Neuronal stem cell (in vitro differentiated cells): Measurements from ENCODE around the gene CSNK1E.

Source experiments
- DNase-seq: peaks from one replicate; pipeline ENCODE4 v3.0.0-alpha.2; 2013; ENCODE audit warnings: low spot score
- H2AFZ ChIP-seq: one replicate; pipeline ENCODE4 v1.6.1; 2013; ENCODE audit warnings: mild to moderate bottlenecking, low read length, inconsistent platforms
- H2AK5ac ChIP-seq: 2 replicates; pipeline ENCODE4 v1.6.1; 2013; ENCODE audit warnings: low read depth, mild to moderate bottlenecking, inconsistent platforms, low read length, moderate library complexity, mixed read lengths
- H2BK120ac ChIP-seq: 2 replicates; pipeline ENCODE4 v1.6.1; 2013; ENCODE audit warnings: low read depth, mild to moderate bottlenecking, inconsistent platforms, low read length, moderate library complexity, mixed read lengths
- H2BK12ac ChIP-seq: one replicate; pipeline ENCODE4 v1.6.1; 2013; ENCODE audit warnings: low read length, inconsistent platforms
- H2BK15ac ChIP-seq: 2 replicates; pipeline ENCODE4 v1.6.1; 2013; ENCODE audit warnings: mild to moderate bottlenecking, low read length, inconsistent platforms, mixed read lengths
- H2BK5ac ChIP-seq: one replicate; pipeline ENCODE4 v1.6.1; 2013; ENCODE audit warnings: inconsistent platforms, mild to moderate bottlenecking, low read length, moderate library complexity
- H3K14ac ChIP-seq: one replicate; pipeline ENCODE4 v1.6.1; 2013; ENCODE audit warnings: low read length, inconsistent platforms
- H3K18ac ChIP-seq: 2 replicates; pipeline ENCODE4 v1.6.1; 2013; ENCODE audit warnings: low read length, inconsistent platforms
- H3K23ac ChIP-seq: 2 replicates; pipeline ENCODE4 v1.6.1; 2013; ENCODE audit warnings: low read depth, mild to moderate bottlenecking, mixed read lengths, low read length, inconsistent platforms; ENCODE audit not compliant: poor library complexity
- H3K27ac ChIP-seq: replicated peaks from 3 replicates; pipeline ENCODE4 v1.5.1; 2013; ENCODE audit warnings: low read length, inconsistent platforms
- H3K27me3 ChIP-seq, 3 experiments: 2 replicates each; pipeline ENCODE4 v1.6.1; 2013; ENCODE audit warnings: low read length in 3 of 3, mild to moderate bottlenecking in 2 of 3, inconsistent platforms in 1 of 3, low read depth in 1 of 3, mixed read lengths in 1 of 3, moderate library complexity in 1 of 3; ENCODE audit not compliant: control insufficient read depth in 3 of 3, insufficient read depth in 3 of 3
- H3K36me3 ChIP-seq, 2 donors: replicated peaks in 1 of 2; 2 replicates each; pipeline ENCODE4 v1.6.1; 2013; ENCODE audit warnings: low read length in 2 of 2; ENCODE audit not compliant: control insufficient read depth in 2 of 2, insufficient read depth in 2 of 2
- H3K4ac ChIP-seq: 2 replicates; pipeline ENCODE4 v1.6.1; 2013; ENCODE audit warnings: inconsistent platforms, mild to moderate bottlenecking, low read length, moderate library complexity
- H3K4me1 ChIP-seq, 2 donors: 1 replicate in 1 of 2; 2 replicates in 1 of 2; pipeline ENCODE4 v1.6.1; 2013; ENCODE audit warnings: low read length in 2 of 2, low read depth in 1 of 2; ENCODE audit not compliant: control insufficient read depth in 2 of 2, insufficient read depth in 1 of 2
- H3K4me2 ChIP-seq: one replicate; pipeline ENCODE4 v1.6.1; 2013; ENCODE audit warnings: mild to moderate bottlenecking, low read length, inconsistent platforms; ENCODE audit not compliant: insufficient read depth, poor library complexity, severe bottlenecking
- H3K4me3 ChIP-seq, 2 donors: 2 replicates each; pipeline ENCODE4 v1.5.1; 2013; ENCODE audit warnings: low read length in 2 of 2, mild to moderate bottlenecking in 2 of 2, inconsistent platforms in 1 of 2, moderate library complexity in 1 of 2
- H3K79me1 ChIP-seq: one replicate; pipeline ENCODE4 v1.6.1; 2013; ENCODE audit warnings: low read depth, mild to moderate bottlenecking, inconsistent platforms, low read length, moderate library complexity
- H3K9ac ChIP-seq: one replicate; pipeline ENCODE4 v1.6.1; 2013; ENCODE audit warnings: mild to moderate bottlenecking, low read depth, low read length, inconsistent platforms; ENCODE audit not compliant: poor library complexity
- H3K9me3 ChIP-seq, 2 donors: replicated peaks in 1 of 2; 2 replicates each; pipeline versions ENCODE3 to v1.6.1; 2013; ENCODE audit warnings: low read length in 2 of 2, mild to moderate bottlenecking in 2 of 2, inconsistent platforms in 1 of 2, low read depth in 1 of 2, mixed read lengths in 1 of 2, moderate library complexity in 1 of 2; ENCODE audit not compliant: control insufficient read depth in 2 of 2, insufficient read depth in 1 of 2
- H4K8ac ChIP-seq: one replicate; pipeline ENCODE4 v1.6.1; 2013; ENCODE audit warnings: low read depth, mild to moderate bottlenecking, inconsistent platforms, low read length, moderate library complexity
- H4K91ac ChIP-seq: one replicate; pipeline ENCODE4 v1.6.1; 2013; ENCODE audit warnings: low read length, low read depth, mild to moderate bottlenecking, inconsistent platforms; ENCODE audit not compliant: poor library complexity
- WGBS, 2 donors: extraction: QIAGEN DNeasy Blood & Tissue Kit; methylation state at CpG; one replicate each; pipeline ENCODE4 v1.1.7; 2013; ENCODE audit warnings: missing lambda C conversion rate in 2 of 2, mixed read lengths in 1 of 2; ENCODE audit not compliant: insufficient read length in 2 of 2, insufficient replicate concordance in 1 of 2; ENCODE audit errors: extremely low coverage in 2 of 2; 5-methylcytosine and 5-hydroxymethylcytosine counted together

Gene CSNK1E

GRCh38 chr22:38248280-38248679, 69.0 kb downstream of the CSNK1E start:
- no peak overlapping the region for H3K4me3 ChIP-seq
- H3K9me3 ChIP-seq: peaks cover 6 to 9% of the 10 kb centered on the region in 2 donors
- no peak overlapping the region for H2BK5ac ChIP-seq
- H3K4me2 ChIP-seq: no peak overlapping the region
- 100% methylated on average over 3 of the region's 6 CpGs; no CpG with 5 or more reads in 1 of the 2 donors for WGBS, 2 donors
- no peak overlapping the region for H2AK5ac ChIP-seq
- H3K4ac ChIP-seq: no peak overlapping the region
- H3K9ac ChIP-seq: no peak overlapping the region
- no peak overlapping the region for H3K18ac ChIP-seq
- H2BK12ac ChIP-seq: no peak overlapping the region
- H4K8ac ChIP-seq: no peak overlapping the region
- no peak for DNase-seq
- no peak overlapping the region for H2BK15ac ChIP-seq
- peaks cover 5 to 9% of the 10 kb centered on the region in 2 donors for H3K4me1 ChIP-seq
- peaks cover 25 to 34% of the 10 kb centered on the region in 2 donors for H3K36me3 ChIP-seq
- H3K27ac ChIP-seq: no peak overlapping the region
- no peak overlapping the region for H2AFZ ChIP-seq
- H3K23ac ChIP-seq: no peak overlapping the region
- no peak overlapping the region for H2BK120ac ChIP-seq
- H3K14ac ChIP-seq: no peak overlapping the region
- no peaks in the 10 kb centered on the region for H3K27me3 ChIP-seq
- peaks cover 10% of the 10 kb centered on the region for H3K79me1 ChIP-seq
- no peak overlapping the region for H4K91ac ChIP-seq

- Histone ChIP-seq H3K4me3 (peak overlapping the region in 1 of 2 donors; percentile 45), H3K14ac (no peak overlapping the region), H4K8ac (no peak overlapping the region), H3K79me1 (peaks cover 10% of the 10 kb centered on the region), H3K27me3 (no peaks in the 10 kb centered on the region), H4K91ac (no peak overlapping the region), H3K4ac (no peak overlapping the region), H3K27ac (no peak overlapping the region), H3K4me2 (no peak overlapping the region), H3K4me1 (peaks cover 9 to 12% of the 10 kb centered on the region in 2 donors), H3K9ac (no peak overlapping the region), H3K9me3 (peaks cover 6 to 9% of the 10 kb centered on the region in 2 donors), H2BK12ac (no peak overlapping the region), H2AFZ (no peak overlapping the region), H2BK120ac (no peak overlapping the region), H3K18ac (no peak overlapping the region), H3K36me3 (peaks cover 25 to 34% of the 10 kb centered on the region in 2 donors), H2AK5ac (no peak overlapping the region), H3K23ac (no peak overlapping the region), H2BK5ac (no peak overlapping the region), H2BK15ac (no peak overlapping the region)
- no peak for DNase-seq
- no CpG with 5 or more reads among the region's 12 CpGs for WGBS, 2 donors
Measured at GRCh38 chr22:38247713-38248112, 69.5 kb downstream of the CSNK1E start.

GRCh38 chr22:38246692-38247091, 70.5 kb downstream of the CSNK1E start:
- no peak overlapping the region for H2BK120ac ChIP-seq
- H2BK5ac ChIP-seq: peak overlapping the region; percentile 18
- H3K79me1 ChIP-seq: peaks cover 10% of the 10 kb centered on the region
- no peak for DNase-seq
- no peak overlapping the region for H3K4me2 ChIP-seq
- H3K36me3 ChIP-seq: peaks cover 25 to 34% of the 10 kb centered on the region in 2 donors
- H3K27me3 ChIP-seq: no peaks in the 10 kb centered on the region
- H3K23ac ChIP-seq: no peak overlapping the region
- no peak overlapping the region for H3K9ac ChIP-seq
- H3K9me3 ChIP-seq: peaks cover 6 to 9% of the 10 kb centered on the region in 2 donors
- no peak overlapping the region for H4K91ac ChIP-seq
- no peak overlapping the region for H2AK5ac ChIP-seq
- no peak overlapping the region for H3K4me3 ChIP-seq
- no peak overlapping the region for H3K27ac ChIP-seq
- no CpG with 5 or more reads among the region's 5 CpGs for WGBS, 2 donors
- H3K4me1 ChIP-seq: peaks cover 11 to 19% of the 10 kb centered on the region in 2 donors
- no peak overlapping the region for H2BK15ac ChIP-seq
- no peak overlapping the region for H2AFZ ChIP-seq
- no peak overlapping the region for H3K4ac ChIP-seq
- no peak overlapping the region for H3K14ac ChIP-seq
- H2BK12ac ChIP-seq: no peak overlapping the region
- H4K8ac ChIP-seq: no peak overlapping the region
- H3K18ac ChIP-seq: no peak overlapping the region

DNA sequence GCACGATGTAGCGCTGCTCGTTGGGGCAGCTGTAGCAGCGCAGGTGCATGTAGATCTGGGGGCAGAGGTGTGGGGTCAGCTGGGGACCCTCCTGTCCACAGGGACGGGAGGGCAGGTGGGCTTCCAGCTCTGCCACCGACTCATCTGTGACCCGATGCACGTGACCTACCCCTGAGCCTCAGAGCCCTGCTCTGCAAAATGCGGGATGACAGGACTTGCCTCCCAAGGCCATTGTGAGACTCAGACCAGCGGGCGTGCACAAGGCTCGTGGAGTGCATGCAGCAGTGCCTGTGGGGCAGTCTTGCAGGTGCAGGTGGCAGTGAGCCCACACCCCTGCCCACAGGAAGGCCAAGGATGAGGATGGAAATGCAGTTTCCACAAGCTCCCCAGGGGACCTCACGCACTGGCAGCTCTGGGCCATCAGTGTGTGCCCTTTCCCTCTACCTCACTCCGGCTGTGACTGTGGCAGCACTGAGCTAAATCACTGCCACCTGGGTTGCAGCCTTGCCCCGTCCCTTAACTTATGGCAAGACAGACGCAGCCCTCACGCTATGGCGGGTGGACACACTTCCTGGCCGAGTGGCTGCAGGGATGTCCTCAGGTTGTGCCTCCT, 71.1 kb downstream of the CSNK1E start:
- Histone ChIP-seq H3K4me1 (peaks cover 13 to 22% of the 10 kb centered on the region in 2 donors), H4K91ac (no peak overlapping the region), H3K18ac (peak overlapping the region; percentile 44), H3K14ac (no peak overlapping the region), H2BK12ac (no peak overlapping the region), H2AK5ac (no peak overlapping the region), H2BK5ac (peak overlapping the region; percentile 18), H2BK120ac (no peak overlapping the region), H3K36me3 (peaks cover 25 to 34% of the 10 kb centered on the region in 2 donors), H3K27ac (no peak overlapping the region), H3K27me3 (no peaks in the 10 kb centered on the region), H3K23ac (peak overlapping the region; percentile 89), H2AFZ (no peak overlapping the region), H3K9ac (peak overlapping the region; percentile 77), H3K4me3 (peak overlapping the region in 1 of 2 donors; percentile 28), H3K4ac (no peak overlapping the region), H3K9me3 (peaks cover 6 to 9% of the 10 kb centered on the region in 2 donors), H3K79me1 (peaks cover 7% of the 10 kb centered on the region), H2BK15ac (no peak overlapping the region), H4K8ac (no peak overlapping the region), H3K4me2 (no peak overlapping the region)
- no peak for DNase-seq
- no CpG with 5 or more reads among the region's 19 CpGs for WGBS, 2 donors
